ENCODE data around the gene INSR. TPM values are rescaled to one million over a fixed set of nuclear protein-coding genes. Genes with fewer than 3 reads are reported as not detected.

INSR gene
- total RNA-seq, 2 experiments from 2014 or later, result 0.65 to 0.89 TPM

DNA sequence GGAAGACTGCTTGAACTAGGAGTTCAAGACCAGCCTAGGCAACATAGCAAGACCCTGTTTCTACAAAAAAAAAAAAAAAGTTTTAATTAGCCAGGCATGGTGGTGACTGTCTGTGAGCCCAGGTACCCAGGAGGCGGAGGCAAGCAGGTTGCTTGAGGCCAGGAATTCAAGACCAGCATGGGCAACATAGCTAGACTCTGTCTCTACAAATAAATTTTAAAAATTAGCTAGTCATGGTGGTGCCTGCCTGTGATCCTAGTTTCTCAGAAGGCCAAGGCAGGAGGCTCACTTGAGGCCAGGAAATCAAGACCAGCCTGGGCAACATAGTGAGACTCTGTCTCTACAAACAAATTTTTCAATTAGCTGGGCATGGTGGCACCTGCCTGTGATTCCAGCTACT is 6.1 kb downstream of the INSR start:
- DNase-seq (no peak), ATAC-seq (ENCODE audit: low read depth) (no peak)
- Mint-ChIP-seq H3K36me3 (no peaks in the 10 kb centered on the region), H3K27me3 (peaks cover 21% of the 10 kb centered on the region), H3K4me3 (no peak overlapping the region), H3K27ac (no peak overlapping the region), H3K9me3 (no peaks in the 10 kb centered on the region), H3K4me1 (no peaks in the 10 kb centered on the region)
- POLR2A ChIA-PET, result interaction anchor here (0.6 kb wide), 1 partner anchor 403 kb away, joined by 3 read pairs; no protein-coding TSS in a partner anchor

DNA sequence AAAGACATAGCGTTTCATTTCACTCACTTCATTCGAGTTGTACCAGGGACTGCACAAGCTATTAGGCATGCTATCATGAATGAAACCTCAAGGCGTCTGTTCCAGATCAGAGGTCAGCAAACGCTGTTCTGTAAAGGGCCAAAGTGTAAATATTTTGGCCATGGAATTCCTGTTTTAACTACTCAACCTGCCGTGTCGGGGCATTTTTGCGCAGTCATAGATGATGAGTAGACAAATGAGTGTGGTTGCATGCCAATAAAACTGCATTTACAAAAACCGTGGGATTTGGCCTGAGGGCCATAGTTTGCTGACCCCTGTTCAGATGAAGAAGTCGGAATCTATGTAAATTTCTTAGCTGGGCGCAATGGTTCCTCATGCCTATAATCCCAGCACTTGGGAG is 6.5 kb downstream of the INSR start:
- H3K36me3 Mint-ChIP-seq, result no peaks in the 10 kb centered on the region
- no peaks in the 10 kb centered on the region for H3K9me3 Mint-ChIP-seq
- H3K4me3 Mint-ChIP-seq, result no peak overlapping the region
- DNase-seq, result no peak
- no peak for ATAC-seq (ENCODE audit: low read depth)
- POLR2A ChIA-PET, result no interaction called here
- no peaks in the 10 kb centered on the region for H3K4me1 Mint-ChIP-seq
- H3K27me3 Mint-ChIP-seq, result peaks cover 17% of the 10 kb centered on the region
- H3K27ac Mint-ChIP-seq, result no peak overlapping the region

DNA sequence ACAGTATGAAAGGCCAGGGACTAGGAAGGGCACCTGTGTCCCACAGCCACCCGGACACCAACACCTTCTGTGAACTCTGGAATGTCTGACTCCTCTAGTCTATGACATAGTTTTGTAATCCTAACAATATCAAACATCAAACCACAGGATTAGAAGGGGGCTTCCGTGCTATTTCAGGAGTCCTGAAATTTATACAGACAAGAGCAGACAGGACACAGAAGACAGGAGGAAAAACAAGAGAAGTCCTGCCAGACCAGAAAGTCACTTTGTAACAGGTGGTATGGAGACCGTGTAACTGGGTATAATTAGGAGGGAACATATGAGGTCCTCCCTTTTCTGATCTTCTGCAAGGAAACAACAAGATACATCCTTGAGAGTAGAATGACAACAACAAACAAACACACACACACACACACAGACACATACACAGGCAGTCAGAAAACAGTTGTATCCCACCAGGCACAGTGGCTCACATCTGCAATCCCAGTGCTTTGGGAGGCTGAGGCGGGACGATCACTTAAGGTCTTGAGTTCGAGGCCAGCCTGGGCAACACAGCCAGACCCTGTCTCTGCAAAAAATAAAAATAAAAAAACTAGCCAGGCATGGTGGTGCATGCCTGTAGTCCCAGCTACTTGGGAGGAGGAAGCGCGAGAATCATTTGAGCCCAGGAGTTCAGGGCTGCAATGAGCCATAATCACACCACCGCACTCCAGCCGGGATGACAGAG is 13.1 kb downstream of the INSR start:
- ATAC-seq (ENCODE audit: low read depth) (no peak), DNase-seq (no peak)
- no peak overlapping the region for H3K4me3 Mint-ChIP-seq
- no peaks in the 10 kb centered on the region for H3K9me3 Mint-ChIP-seq
- H3K27ac Mint-ChIP-seq, result no peak overlapping the region
- H3K4me1 Mint-ChIP-seq, result no peaks in the 10 kb centered on the region
- H3K27me3 Mint-ChIP-seq, result peaks cover 3% of the 10 kb centered on the region
- POLR2A ChIA-PET, result no interaction called here
- H3K36me3 Mint-ChIP-seq, result no peaks in the 10 kb centered on the region

GRCh38 chr19:7272856-7273578 is 21.2 kb downstream of the INSR start:
- no peak overlapping the region for H3K27ac Mint-ChIP-seq
- POLR2A ChIA-PET, result no interaction called here
- peaks cover 3% of the 10 kb centered on the region for H3K27me3 Mint-ChIP-seq
- peaks cover 8% of the 10 kb centered on the region for H3K4me1 Mint-ChIP-seq
- ATAC-seq (ENCODE audit: low read depth) (no peak), DNase-seq (no peak)
- no peak overlapping the region for H3K4me3 Mint-ChIP-seq
- H3K9me3 Mint-ChIP-seq, result no peaks in the 10 kb centered on the region
- no peaks in the 10 kb centered on the region for H3K36me3 Mint-ChIP-seq

DNA sequence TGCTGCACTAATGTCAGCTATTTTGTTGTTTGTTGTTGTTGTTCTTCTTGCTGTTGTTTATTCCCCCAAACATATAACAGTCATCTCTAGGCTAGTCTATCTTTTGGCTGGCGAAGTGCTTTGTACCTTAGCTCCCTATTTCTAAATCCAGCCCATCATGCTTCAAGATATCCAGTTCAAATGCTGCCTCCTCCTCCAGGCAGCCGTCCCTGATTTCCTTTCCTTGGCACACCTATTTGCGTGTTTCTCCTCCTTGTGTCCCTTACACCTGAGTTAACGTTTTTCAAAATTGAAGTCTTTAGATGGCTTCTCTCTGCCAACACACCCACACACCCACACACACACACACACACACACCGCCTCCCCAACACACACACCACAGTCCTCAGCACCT is 25.5 kb downstream of the INSR start:
- Mint-ChIP-seq H3K27ac (no peak overlapping the region), H3K27me3 (peaks cover 5% of the 10 kb centered on the region), H3K4me3 (no peak overlapping the region), H3K4me1 (peaks cover 8% of the 10 kb centered on the region), H3K9me3 (no peaks in the 10 kb centered on the region), H3K36me3 (no peaks in the 10 kb centered on the region)
- no peak for DNase-seq
- POLR2A ChIA-PET, result no interaction called here
- no peak for ATAC-seq (ENCODE audit: low read depth)

GRCh38 chr19:7267792-7268704 is 26.2 kb downstream of the INSR start:
- DNase-seq (no peak), ATAC-seq (ENCODE audit: low read depth) (no peak)
- Mint-ChIP-seq H3K4me1 (peaks cover 6% of the 10 kb centered on the region), H3K27ac (no peak overlapping the region), H3K27me3 (peaks cover 5% of the 10 kb centered on the region), H3K4me3 (no peak overlapping the region), H3K36me3 (no peaks in the 10 kb centered on the region), H3K9me3 (no peaks in the 10 kb centered on the region)
- POLR2A ChIA-PET, result no interaction called here

GRCh38 chr19:7266832-7267231 is 27.4 kb downstream of the INSR start:
- no peak overlapping the region for H3K27ac Mint-ChIP-seq
- peaks cover 5% of the 10 kb centered on the region for H3K27me3 Mint-ChIP-seq
- DNase-seq, result no peak
- no peaks in the 10 kb centered on the region for H3K9me3 Mint-ChIP-seq
- no peak for ATAC-seq (ENCODE audit: low read depth)
- no peaks in the 10 kb centered on the region for H3K4me1 Mint-ChIP-seq
- no peaks in the 10 kb centered on the region for H3K36me3 Mint-ChIP-seq
- H3K4me3 Mint-ChIP-seq, result no peak overlapping the region
- POLR2A ChIA-PET, result no interaction called here

- H3K27me3 Mint-ChIP-seq, result peaks cover 3% of the 10 kb centered on the region
- POLR2A ChIA-PET, result no interaction called here
- no peaks in the 10 kb centered on the region for H3K4me1 Mint-ChIP-seq
- H3K27ac Mint-ChIP-seq, result no peak overlapping the region
- ATAC-seq (ENCODE audit: low read depth) (no peak), DNase-seq (no peak)
- H3K36me3 Mint-ChIP-seq, result no peaks in the 10 kb centered on the region
- no peaks in the 10 kb centered on the region for H3K9me3 Mint-ChIP-seq
- no peak overlapping the region for H3K4me3 Mint-ChIP-seq
These were observed 28.3 kb downstream of the INSR start for GRCh38 chr19:7265963-7266362.

DNA sequence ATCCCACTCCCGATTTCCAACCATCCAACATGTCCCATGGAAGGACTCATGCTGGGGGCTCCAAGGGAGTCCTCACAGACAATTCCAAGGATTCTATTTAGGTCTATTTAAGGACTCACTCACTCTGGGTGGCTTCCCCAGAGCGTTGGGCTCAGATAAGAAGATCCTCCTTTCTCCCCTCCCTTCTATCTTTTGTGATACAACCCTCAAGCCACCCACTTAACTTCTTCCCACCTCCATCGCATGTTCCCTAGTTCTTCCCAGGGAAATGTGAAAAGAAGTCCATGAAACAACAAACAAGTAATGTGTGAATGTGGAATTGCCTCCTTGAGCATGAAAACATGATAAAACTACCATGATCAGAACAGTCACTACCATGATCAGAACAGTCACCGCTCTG is 29.4 kb downstream of the INSR start:
- no peak overlapping the region for H3K27ac Mint-ChIP-seq
- H3K4me3 Mint-ChIP-seq, result no peak overlapping the region
- no peaks in the 10 kb centered on the region for H3K36me3 Mint-ChIP-seq
- no peaks in the 10 kb centered on the region for H3K4me1 Mint-ChIP-seq
- H3K27me3 Mint-ChIP-seq, result peaks cover 3% of the 10 kb centered on the region
- DNase-seq (no peak), ATAC-seq (ENCODE audit: low read depth) (no peak)
- no peaks in the 10 kb centered on the region for H3K9me3 Mint-ChIP-seq
- POLR2A ChIA-PET, result no interaction called here

DNA sequence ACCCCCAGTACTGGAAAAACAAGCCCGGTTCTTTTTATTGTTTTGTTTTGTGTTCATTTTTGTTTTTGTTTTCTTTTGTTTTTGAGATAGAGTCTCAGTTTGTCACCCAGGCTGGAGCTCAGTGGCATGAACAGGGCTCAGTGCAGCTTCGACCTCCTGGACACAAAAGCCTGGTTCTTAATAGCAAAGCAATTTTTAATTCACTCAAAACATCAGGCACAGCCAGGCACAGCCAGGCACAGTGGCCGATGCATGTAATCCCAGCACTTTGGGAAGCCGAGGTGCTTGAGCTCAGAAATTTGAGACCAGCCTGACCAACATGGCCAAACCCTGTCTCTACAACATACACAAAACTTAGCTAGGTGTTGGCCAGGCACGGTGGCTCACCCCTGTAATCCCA is 30.7 kb downstream of the INSR start:
- Mint-ChIP-seq H3K27me3 (peaks cover 3% of the 10 kb centered on the region), H3K9me3 (no peaks in the 10 kb centered on the region), H3K36me3 (no peaks in the 10 kb centered on the region), H3K4me3 (no peak overlapping the region), H3K27ac (no peak overlapping the region), H3K4me1 (no peaks in the 10 kb centered on the region)
- POLR2A ChIA-PET, result interaction anchor here (0.7 kb wide), 1 partner anchor 653 kb away, joined by 6 read pairs; no protein-coding TSS in a partner anchor
- DNase-seq (no peak), ATAC-seq (ENCODE audit: low read depth) (no peak)

- ATAC-seq (ENCODE audit: low read depth) (no peak), DNase-seq (no peak)
- Mint-ChIP-seq H3K27ac (no peak overlapping the region), H3K4me3 (no peak overlapping the region), H3K36me3 (no peaks in the 10 kb centered on the region), H3K4me1 (no peaks in the 10 kb centered on the region), H3K27me3 (peaks cover 3% of the 10 kb centered on the region), H3K9me3 (no peaks in the 10 kb centered on the region)
- POLR2A ChIA-PET, result no interaction called here
These were observed 31.1 kb downstream of the INSR start for GRCh38 chr19:7263066-7263465.

GRCh38 chr19:7262470-7262869 is 31.7 kb downstream of the INSR start:
- H3K9me3 Mint-ChIP-seq, result no peaks in the 10 kb centered on the region
- H3K4me1 Mint-ChIP-seq, result no peaks in the 10 kb centered on the region

GRCh38 chr19:7260161-7260560 is 34.1 kb downstream of the INSR start:
- H3K4me3 Mint-ChIP-seq, result no peak overlapping the region
- POLR2A ChIA-PET, result no interaction called here
- peaks cover 3% of the 10 kb centered on the region for H3K27me3 Mint-ChIP-seq
- ATAC-seq (ENCODE audit: low read depth) (no peak), DNase-seq (no peak)
- H3K9me3 Mint-ChIP-seq, result no peaks in the 10 kb centered on the region
- H3K27ac Mint-ChIP-seq, result no peak overlapping the region
- H3K36me3 Mint-ChIP-seq, result no peaks in the 10 kb centered on the region
- no peaks in the 10 kb centered on the region for H3K4me1 Mint-ChIP-seq

More at GRCh38 chr19:7262470-7262869, 31.7 kb downstream of the INSR start:
- Mint-ChIP-seq H3K36me3 (no peaks in the 10 kb centered on the region), H3K4me3 (no peak overlapping the region), H3K27me3 (peaks cover 3% of the 10 kb centered on the region), H3K27ac (no peak overlapping the region)
- DNase-seq (no peak), ATAC-seq (ENCODE audit: low read depth) (no peak)
- POLR2A ChIA-PET, result no interaction called here
